ENCODE measurements around the gene LRG1.

DNA sequence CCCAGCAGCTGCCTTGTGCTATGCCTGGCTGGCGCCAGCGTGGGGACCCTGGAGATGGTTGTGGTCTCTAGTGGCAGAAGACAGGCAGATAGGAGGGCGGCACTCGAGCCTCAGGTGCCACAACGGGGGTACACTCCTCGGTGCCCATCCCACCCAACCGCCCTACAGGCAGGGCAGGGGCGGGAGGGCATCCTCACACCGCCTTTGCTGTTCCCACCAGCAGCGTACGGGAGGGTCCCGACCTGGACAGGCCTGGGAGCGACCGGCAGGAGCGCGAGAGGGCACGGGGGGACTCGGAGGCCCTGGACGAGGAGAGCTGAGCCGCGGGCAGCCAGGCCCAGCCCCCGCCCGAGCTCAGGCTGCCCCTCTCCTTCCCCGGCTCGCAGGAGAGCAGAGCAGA lies 38.1 kb downstream of the LRG1 start:
- no peak for TF ChIP-seq POLR2AphosphoS5 (IDR thresholded peaks at IDR 0.05; ENCODE audit: low read depth, low read length)
- no peak for TF ChIP-seq POU2F2 (IDR thresholded peaks at IDR 0.05; ENCODE audit: low read depth, low read length)
- no peak for TF ChIP-seq POLR2A (IDR thresholded peaks at IDR 0.05; ENCODE audit: low read depth, low read length)
- TF ChIP-seq SPI1 (IDR thresholded peaks at IDR 0.05; ENCODE audit: low read depth, low read length): no peak
- no peak for TF ChIP-seq TAF1 (IDR thresholded peaks at IDR 0.05; ENCODE audit: low read depth, low read length)

Data from GM12891 (cell line).